Neural cell (in vitro differentiated cells): ENCODE data around the gene TOMM22. TPM values are rescaled to one million over a fixed set of nuclear protein-coding genes. Genes with fewer than 3 reads are reported as not detected.

Source experiments
- H2AFZ ChIP-seq: fragments of 200-600, 300-800 bp; sonication (generic), shearing (Covaris generic); 2 replicates; pipeline ENCODE4 v1.6.0; 2014; ENCODE audit warnings: low read depth, mild to moderate bottlenecking, antibody characterized with exemption, low read length, moderate library complexity
- H3F3A ChIP-seq: fragments of 200-600 bp; shearing (Covaris generic); 2 replicates; pipeline ENCODE4 v1.6.1; 2016; ENCODE audit warnings: mild to moderate bottlenecking, moderate library complexity, mixed read lengths, antibody characterized with exemption, low read length; ENCODE audit not compliant: insufficient read depth, poor library complexity, severe bottlenecking
- H3K27ac ChIP-seq: fragments of 200-600, 300-800 bp; sonication (generic), shearing (Covaris generic); 2 replicates; pipeline ENCODE4 v1.5.1; 2014; ENCODE audit warnings: mild to moderate bottlenecking, low read length, moderate library complexity
- H3K27me3 ChIP-seq: fragments of 300-800, 200-600 bp; sonication (generic), shearing (Covaris generic); 2 replicates; pipeline ENCODE4 v1.6.0; 2014; ENCODE audit warnings: mild to moderate bottlenecking, low read depth, low read length, moderate library complexity; ENCODE audit not compliant: insufficient read depth
- H3K36me3 ChIP-seq: fragments of 300-800, 200-600 bp; sonication (generic), shearing (Covaris generic); 2 replicates; pipeline ENCODE4 v1.5.1; 2014; ENCODE audit warnings: mild to moderate bottlenecking, antibody characterized with exemption, low read length, moderate library complexity; ENCODE audit not compliant: insufficient read depth
- H3K4me2 ChIP-seq: fragments of 300-800, 200-600 bp; sonication (generic), shearing (Covaris generic); 2 replicates; pipeline ENCODE4 v1.6.0; 2014; ENCODE audit warnings: mild to moderate bottlenecking, low read length
- H3K4me3 ChIP-seq: fragments of 300-800, 200-600 bp; sonication (generic), shearing (Covaris generic); 2 replicates; pipeline ENCODE4 v1.5.1; 2014; ENCODE audit warnings: mild to moderate bottlenecking, low read length, moderate library complexity
- H3K79me2 ChIP-seq: fragments of 200-600 bp; shearing (Covaris generic); replicated peaks from 2 replicates; pipeline ENCODE4 v1.6.0; 2014; ENCODE audit warnings: mild to moderate bottlenecking, low read length, moderate library complexity; ENCODE audit not compliant: insufficient read depth
- H3K9ac ChIP-seq: fragments of 300-800, 200-600 bp; sonication (generic), shearing (Covaris generic); 2 replicates; pipeline ENCODE4 v1.6.1; 2016; ENCODE audit warnings: mild to moderate bottlenecking, low read length, mixed read lengths
- H3K9me2 ChIP-seq: fragments of 200-600 bp; shearing (Covaris generic); 2 replicates; pipeline ENCODE4 v1.6.1; 2016; ENCODE audit warnings: mild to moderate bottlenecking, low read length, mixed read lengths; ENCODE audit not compliant: insufficient read depth
- H3K9me3 ChIP-seq: fragments of 200-600, 300-800 bp; sonication (generic), shearing (Covaris generic); 2 replicates; pipeline ENCODE4 v1.6.1; 2016; ENCODE audit warnings: mild to moderate bottlenecking, mixed run types, low read length, moderate library complexity, mixed read lengths
- H4K20me1 ChIP-seq: fragments of 200-600 bp; shearing (Covaris generic); 2 replicates; pipeline ENCODE4 v1.6.1; 2016; ENCODE audit warnings: mild to moderate bottlenecking, mixed run types; ENCODE audit not compliant: insufficient read depth
- EP300 ChIP-seq: fragments of 450-650 bp; conservative IDR thresholded peaks from 2 replicates; pipeline ENCODE4 v1.6.1; 2014; ENCODE audit warnings: antibody characterized with exemption, mild to moderate bottlenecking, moderate library complexity; ENCODE audit not compliant: poor library complexity, severe bottlenecking
- EZH2 ChIP-seq: fragments of 200-600, 300-800 bp; shearing (Covaris generic), sonication (generic); IDR thresholded peaks from 2 replicates; pipeline ENCODE4 v1.6.1; 2014; ENCODE audit warnings: antibody characterized with exemption, low read length, borderline replicate concordance, mild to moderate bottlenecking; ENCODE audit not compliant: insufficient read depth, poor library complexity, severe bottlenecking
- MXI1 ChIP-seq: fragments of 450-650 bp; conservative IDR thresholded peaks from 2 replicates; pipeline ENCODE4 v1.6.1; 2014; ENCODE audit warnings: antibody characterized with exemption, mild to moderate bottlenecking; ENCODE audit not compliant: poor library complexity, severe bottlenecking
- POLR2AphosphoS5 ChIP-seq: IDR thresholded peaks from 2 replicates; pipeline ENCODE4 v1.6.1; 2012
- RAD21 ChIP-seq: fragments of 450-650 bp; conservative IDR thresholded peaks from 2 replicates; pipeline ENCODE4 v1.6.1; 2014; ENCODE audit warnings: antibody characterized with exemption, mild to moderate bottlenecking, moderate library complexity
- SMC3 ChIP-seq: fragments of 450-650 bp; conservative IDR thresholded peaks from 2 replicates; pipeline ENCODE4 v1.6.1; 2014; ENCODE audit warnings: antibody characterized with exemption, mild to moderate bottlenecking, moderate library complexity; ENCODE audit not compliant: poor library complexity
- TAF1 ChIP-seq: IDR thresholded peaks from 2 replicates; pipeline ENCODE4 v1.6.1; 2012; ENCODE audit warnings: low read depth
- polyA plus RNA-seq: library from polyadenylated mRNA; depleted of rRNA; stranded (reverse); fragments of >200 nt; gene quantifications from 2 replicates; pipeline ENCODE4 v1.2.3, GENCODE V29; 2014
- TF ChIP-seq, protein P1 (sequence below): fragments of 450-650 bp; IDR thresholded peaks from 2 replicates; pipeline ENCODE4 v1.5.1; 2014; ENCODE audit warnings: antibody characterized with exemption, mild to moderate bottlenecking, moderate library complexity; ENCODE audit not compliant: poor library complexity, severe bottlenecking
- TF ChIP-seq, protein P2 (sequence below): IDR thresholded peaks from 2 replicates; pipeline ENCODE4 v1.6.1; 2012; ENCODE audit warnings: borderline replicate concordance

Gene TOMM22
- polyA plus RNA-seq, 1 donor from 2014 or later, result 112 TPM

DNA sequence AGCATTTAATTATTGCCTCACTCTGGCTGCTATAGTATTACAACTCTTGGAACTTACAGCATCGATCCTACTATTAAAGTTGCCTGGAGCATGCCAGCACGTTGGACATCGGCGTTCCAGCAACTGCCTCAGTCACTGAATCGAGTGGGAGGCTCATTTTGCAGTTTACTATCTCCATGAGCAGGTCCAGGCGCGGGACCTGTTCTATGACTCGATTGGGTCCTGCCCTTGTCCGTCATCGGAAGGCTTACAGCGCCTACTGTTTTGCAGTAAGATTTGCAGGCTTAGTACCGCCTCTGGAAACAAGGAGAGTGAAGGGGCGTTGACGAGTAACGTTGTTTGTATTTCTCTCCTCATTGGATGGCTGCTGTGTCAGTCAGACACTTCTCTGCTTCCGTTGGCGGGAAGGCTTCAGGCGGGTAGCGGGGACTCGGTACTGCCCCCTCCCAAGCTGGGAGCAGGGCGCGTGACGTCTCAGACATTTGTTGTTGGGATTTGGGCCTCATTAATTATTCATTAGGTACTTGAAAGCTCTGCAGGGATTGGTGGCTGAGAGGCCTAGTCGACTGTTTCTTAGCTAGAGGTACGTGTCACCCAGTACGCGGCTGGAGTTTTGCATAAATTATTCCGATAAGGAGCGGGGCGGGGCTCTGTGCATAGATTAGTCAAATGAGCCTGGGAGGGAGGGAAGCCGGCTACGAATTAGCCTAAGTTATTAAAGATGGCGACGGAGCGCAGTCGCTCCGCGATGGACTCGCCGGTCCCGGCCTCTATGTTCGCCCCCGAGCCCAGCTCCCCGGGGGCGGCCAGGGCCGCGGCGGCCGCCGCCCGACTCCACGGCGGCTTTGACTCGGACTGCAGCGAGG is 23.7 kb downstream of the TOMM22 start, which contains the start of gene GTPBP1:
Gene GTPBP1 (plus strand): TSS at position 710 of the 866 bp plus-strand sequence. CDS start 12 bp downstream, at position 722.
- H2AFZ ChIP-seq, result peak within 1 kb of the TSS; percentile 47
- H3K4me2 ChIP-seq, result peak within 1 kb of the TSS; percentile 87
- H3F3A ChIP-seq, result no peaks in the 10 kb centered on the region
- no peaks in the 10 kb centered on the region for H4K20me1 ChIP-seq
- H3K36me3 ChIP-seq, result no peaks in the 10 kb centered on the region
- TF ChIP-seq EZH2 (no peak), EP300 (peak; percentile 22), TAF1 (peak; percentile 87), SMC3 (no peak), RAD21 (no peak), MXI1 (peak; percentile 52), POLR2AphosphoS5 (peak; percentile 83)
- TF ChIP-seq, protein P1, sequence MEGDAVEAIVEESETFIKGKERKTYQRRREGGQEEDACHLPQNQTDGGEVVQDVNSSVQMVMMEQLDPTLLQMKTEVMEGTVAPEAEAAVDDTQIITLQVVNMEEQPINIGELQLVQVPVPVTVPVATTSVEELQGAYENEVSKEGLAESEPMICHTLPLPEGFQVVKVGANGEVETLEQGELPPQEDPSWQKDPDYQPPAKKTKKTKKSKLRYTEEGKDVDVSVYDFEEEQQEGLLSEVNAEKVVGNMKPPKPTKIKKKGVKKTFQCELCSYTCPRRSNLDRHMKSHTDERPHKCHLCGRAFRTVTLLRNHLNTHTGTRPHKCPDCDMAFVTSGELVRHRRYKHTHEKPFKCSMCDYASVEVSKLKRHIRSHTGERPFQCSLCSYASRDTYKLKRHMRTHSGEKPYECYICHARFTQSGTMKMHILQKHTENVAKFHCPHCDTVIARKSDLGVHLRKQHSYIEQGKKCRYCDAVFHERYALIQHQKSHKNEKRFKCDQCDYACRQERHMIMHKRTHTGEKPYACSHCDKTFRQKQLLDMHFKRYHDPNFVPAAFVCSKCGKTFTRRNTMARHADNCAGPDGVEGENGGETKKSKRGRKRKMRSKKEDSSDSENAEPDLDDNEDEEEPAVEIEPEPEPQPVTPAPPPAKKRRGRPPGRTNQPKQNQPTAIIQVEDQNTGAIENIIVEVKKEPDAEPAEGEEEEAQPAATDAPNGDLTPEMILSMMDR, result peak; percentile 70
- TF ChIP-seq, protein P2, sequence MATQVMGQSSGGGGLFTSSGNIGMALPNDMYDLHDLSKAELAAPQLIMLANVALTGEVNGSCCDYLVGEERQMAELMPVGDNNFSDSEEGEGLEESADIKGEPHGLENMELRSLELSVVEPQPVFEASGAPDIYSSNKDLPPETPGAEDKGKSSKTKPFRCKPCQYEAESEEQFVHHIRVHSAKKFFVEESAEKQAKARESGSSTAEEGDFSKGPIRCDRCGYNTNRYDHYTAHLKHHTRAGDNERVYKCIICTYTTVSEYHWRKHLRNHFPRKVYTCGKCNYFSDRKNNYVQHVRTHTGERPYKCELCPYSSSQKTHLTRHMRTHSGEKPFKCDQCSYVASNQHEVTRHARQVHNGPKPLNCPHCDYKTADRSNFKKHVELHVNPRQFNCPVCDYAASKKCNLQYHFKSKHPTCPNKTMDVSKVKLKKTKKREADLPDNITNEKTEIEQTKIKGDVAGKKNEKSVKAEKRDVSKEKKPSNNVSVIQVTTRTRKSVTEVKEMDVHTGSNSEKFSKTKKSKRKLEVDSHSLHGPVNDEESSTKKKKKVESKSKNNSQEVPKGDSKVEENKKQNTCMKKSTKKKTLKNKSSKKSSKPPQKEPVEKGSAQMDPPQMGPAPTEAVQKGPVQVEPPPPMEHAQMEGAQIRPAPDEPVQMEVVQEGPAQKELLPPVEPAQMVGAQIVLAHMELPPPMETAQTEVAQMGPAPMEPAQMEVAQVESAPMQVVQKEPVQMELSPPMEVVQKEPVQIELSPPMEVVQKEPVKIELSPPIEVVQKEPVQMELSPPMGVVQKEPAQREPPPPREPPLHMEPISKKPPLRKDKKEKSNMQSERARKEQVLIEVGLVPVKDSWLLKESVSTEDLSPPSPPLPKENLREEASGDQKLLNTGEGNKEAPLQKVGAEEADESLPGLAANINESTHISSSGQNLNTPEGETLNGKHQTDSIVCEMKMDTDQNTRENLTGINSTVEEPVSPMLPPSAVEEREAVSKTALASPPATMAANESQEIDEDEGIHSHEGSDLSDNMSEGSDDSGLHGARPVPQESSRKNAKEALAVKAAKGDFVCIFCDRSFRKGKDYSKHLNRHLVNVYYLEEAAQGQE, result peak; percentile 76
- H3K27ac ChIP-seq, result peak within 1 kb of the TSS; percentile 87
- no peaks in the 10 kb centered on the region for H3K27me3 ChIP-seq
- H3K9me2 ChIP-seq, result no peaks in the 10 kb centered on the region
- no peaks in the 10 kb centered on the region for H3K9me3 ChIP-seq
- H3K4me3 ChIP-seq, result peak within 1 kb of the TSS; percentile 98
- peaks cover 33% of the 10 kb centered on the region for H3K79me2 ChIP-seq
- H3K9ac ChIP-seq, result peak within 1 kb of the TSS; percentile 88

DNA sequence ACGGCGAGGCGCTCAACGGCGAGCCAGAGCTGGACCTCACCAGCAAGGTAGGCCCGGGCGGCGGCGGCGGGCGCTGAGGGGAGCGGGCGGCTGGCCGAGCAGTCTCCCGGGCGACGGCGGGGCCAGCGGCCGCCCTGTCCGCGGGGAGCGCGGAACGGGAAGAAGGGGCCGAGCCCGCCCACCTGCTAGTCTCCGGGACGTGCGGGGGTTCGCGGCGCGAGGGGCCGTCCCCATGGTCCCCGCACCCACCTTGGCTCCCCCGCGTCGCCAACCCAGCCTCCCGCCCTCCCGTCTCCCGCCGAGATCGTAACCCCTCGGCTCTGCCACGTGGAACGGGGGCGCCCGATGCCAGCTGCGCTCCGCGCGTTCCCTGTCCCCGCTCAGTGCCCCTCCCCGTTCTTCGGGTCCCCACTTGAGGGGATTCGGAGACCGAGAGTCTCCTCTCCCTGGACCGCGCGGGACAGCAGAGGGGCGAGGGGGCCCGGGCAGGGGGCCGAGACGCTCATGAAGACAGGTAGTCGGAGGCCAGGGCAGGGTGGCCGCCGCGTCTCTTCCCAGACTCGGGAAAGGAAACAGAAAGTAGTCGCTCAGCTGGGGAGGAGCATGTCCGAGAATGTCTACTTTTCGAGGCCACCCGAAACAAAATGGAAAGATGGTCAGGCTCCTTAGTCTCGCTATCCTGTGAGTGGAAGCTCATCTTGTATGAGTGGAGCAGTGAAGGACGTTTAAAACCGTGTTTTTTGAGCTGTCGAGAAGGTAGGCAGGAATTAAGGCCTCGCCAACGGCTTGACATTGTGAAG is 24.5 kb downstream of the TOMM22 start:
- Histone ChIP-seq H3K27ac (peak overlapping the region; percentile 74), H3K27me3 (no peaks in the 10 kb centered on the region), H3K4me3 (peak overlapping the region; percentile 98), H4K20me1 (no peaks in the 10 kb centered on the region), H3K9ac (peak overlapping the region; percentile 88), H3K9me2 (no peaks in the 10 kb centered on the region), H3F3A (no peaks in the 10 kb centered on the region), H3K9me3 (no peaks in the 10 kb centered on the region), H2AFZ (no peak overlapping the region), H3K36me3 (no peaks in the 10 kb centered on the region), H3K79me2 (peaks cover 42% of the 10 kb centered on the region), H3K4me2 (peak overlapping the region; percentile 57)
- TF ChIP-seq MXI1 (peak; percentile 94), RAD21 (peak; percentile 6), POLR2AphosphoS5 (no peak), TAF1 (no peak), EZH2 (no peak), SMC3 (peak; percentile 25), EP300 (no peak)
- TF ChIP-seq, protein P1, result no peak
- TF ChIP-seq, protein P2, result no peak
